Breast epithelium (tissue), 3 donors: ENCODE data around the gene KCTD11.

Source experiments
- POLR2A ChIP-seq: fragments of 450-650 bp; IDR thresholded peaks from one replicate; pipeline ENCODE4 v1.6.1; 2016; ENCODE audit warnings: antibody characterized with exemption, mild to moderate bottlenecking, moderate library complexity
- POLR2AphosphoS5 ChIP-seq, 3 donors: sonication (generic); formaldehyde crosslinking; IDR thresholded peaks; one replicate each; pipeline ENCODE4 v1.6.1; 2017; ENCODE audit warnings: antibody characterized with exemption in 3 of 3
- TF ChIP-seq, protein P1 (sequence below), 3 donors: fragments of 450-650 bp; IDR thresholded peaks; one replicate each; pipeline ENCODE4 v1.5.1; 2016 to 2017; ENCODE audit warnings: antibody characterized with exemption in 3 of 3, mild to moderate bottlenecking in 3 of 3, moderate library complexity in 3 of 3

DNA sequence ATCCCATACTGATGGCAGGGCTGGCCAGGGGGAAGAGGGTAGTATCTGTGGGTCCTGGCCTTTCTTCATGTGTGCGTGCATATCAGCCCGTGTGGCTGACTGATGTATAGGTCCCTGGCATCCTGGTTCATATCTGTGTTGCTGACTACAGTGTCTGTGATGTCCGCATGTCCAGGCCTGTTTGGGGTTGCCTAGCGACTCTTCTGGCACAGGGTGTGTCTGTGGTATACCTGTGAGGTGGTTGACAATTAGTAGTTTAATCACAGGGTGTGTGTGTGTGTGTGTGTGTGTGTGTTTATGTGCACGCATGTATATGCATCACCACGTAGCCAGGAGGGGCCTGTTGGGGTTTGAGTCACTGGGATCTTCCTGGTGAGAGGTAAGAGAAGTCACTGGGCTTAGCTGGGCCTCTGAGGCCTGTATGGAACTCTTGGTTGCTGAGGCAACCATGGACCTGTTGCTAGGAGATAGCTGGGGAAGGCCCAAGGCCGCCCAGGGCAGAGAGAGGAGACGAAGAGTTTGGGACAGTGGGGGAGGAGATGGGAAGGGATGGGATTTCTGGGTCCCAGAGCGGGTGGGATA, 2.4 kb downstream of the KCTD11 start:
- TF ChIP-seq, protein P1, sequence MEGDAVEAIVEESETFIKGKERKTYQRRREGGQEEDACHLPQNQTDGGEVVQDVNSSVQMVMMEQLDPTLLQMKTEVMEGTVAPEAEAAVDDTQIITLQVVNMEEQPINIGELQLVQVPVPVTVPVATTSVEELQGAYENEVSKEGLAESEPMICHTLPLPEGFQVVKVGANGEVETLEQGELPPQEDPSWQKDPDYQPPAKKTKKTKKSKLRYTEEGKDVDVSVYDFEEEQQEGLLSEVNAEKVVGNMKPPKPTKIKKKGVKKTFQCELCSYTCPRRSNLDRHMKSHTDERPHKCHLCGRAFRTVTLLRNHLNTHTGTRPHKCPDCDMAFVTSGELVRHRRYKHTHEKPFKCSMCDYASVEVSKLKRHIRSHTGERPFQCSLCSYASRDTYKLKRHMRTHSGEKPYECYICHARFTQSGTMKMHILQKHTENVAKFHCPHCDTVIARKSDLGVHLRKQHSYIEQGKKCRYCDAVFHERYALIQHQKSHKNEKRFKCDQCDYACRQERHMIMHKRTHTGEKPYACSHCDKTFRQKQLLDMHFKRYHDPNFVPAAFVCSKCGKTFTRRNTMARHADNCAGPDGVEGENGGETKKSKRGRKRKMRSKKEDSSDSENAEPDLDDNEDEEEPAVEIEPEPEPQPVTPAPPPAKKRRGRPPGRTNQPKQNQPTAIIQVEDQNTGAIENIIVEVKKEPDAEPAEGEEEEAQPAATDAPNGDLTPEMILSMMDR (IDR thresholded peaks at IDR 0.05), result no peak
- TF ChIP-seq POLR2A, result no peak
- no peak for TF ChIP-seq POLR2AphosphoS5 (IDR thresholded peaks at IDR 0.05)
